Mesenchymal stem cell (in vitro differentiated cells and primary cell): ENCODE results near the gene HECTD4.

Source experiments
- DNase-seq: peaks from one replicate; pipeline ENCODE4 v3.0.0-alpha.2; 2013
- H2AFZ ChIP-seq: one replicate; pipeline ENCODE4 v1.6.1; 2013; ENCODE audit warnings: low read depth, mild to moderate bottlenecking, control low read depth, inconsistent platforms, low read length, moderate library complexity
- H2AK5ac ChIP-seq: 2 replicates; pipeline ENCODE4 v1.6.1; 2013; ENCODE audit warnings: low read length, moderate library complexity, mild to moderate bottlenecking, inconsistent platforms; ENCODE audit not compliant: severe bottlenecking
- H2BK120ac ChIP-seq: one replicate; pipeline ENCODE4 v1.6.1; 2013; ENCODE audit warnings: low read depth, mild to moderate bottlenecking, inconsistent platforms, low read length, moderate library complexity
- H2BK12ac ChIP-seq, 2 experiments: one replicate each; pipeline ENCODE4 v1.6.1; 2013; ENCODE audit warnings: inconsistent platforms in 2 of 2, low read length in 2 of 2, mild to moderate bottlenecking in 2 of 2, moderate library complexity in 2 of 2, control low read depth in 1 of 2
- H2BK15ac ChIP-seq: one replicate; pipeline ENCODE4 v1.6.1; 2013; ENCODE audit warnings: mild to moderate bottlenecking, low read depth, inconsistent platforms; ENCODE audit not compliant: poor library complexity, severe bottlenecking
- H2BK5ac ChIP-seq: 2 replicates; pipeline ENCODE4 v1.6.1; 2013; ENCODE audit warnings: low read depth, mild to moderate bottlenecking, low read length, control low read depth, inconsistent platforms; ENCODE audit not compliant: poor library complexity, severe bottlenecking
- H3K14ac ChIP-seq, 2 experiments: one replicate each; pipeline ENCODE4 v1.6.1; 2013; ENCODE audit warnings: inconsistent platforms in 2 of 2, low read length in 2 of 2, control low read depth in 1 of 2, mild to moderate bottlenecking in 1 of 2, moderate library complexity in 1 of 2
- H3K18ac ChIP-seq, 2 experiments: one replicate each; pipeline ENCODE4 v1.6.1; 2013; ENCODE audit warnings: inconsistent platforms in 2 of 2, low read length in 2 of 2, control low read depth in 1 of 2, low read depth in 1 of 2, mild to moderate bottlenecking in 1 of 2
- H3K23ac ChIP-seq, 2 experiments: one replicate each; pipeline ENCODE4 v1.6.1; 2013; ENCODE audit warnings: inconsistent platforms in 2 of 2, low read length in 2 of 2, mild to moderate bottlenecking in 2 of 2, moderate library complexity in 2 of 2, control low read depth in 1 of 2
- H3K27ac ChIP-seq: 2 replicates; pipeline ENCODE4 v1.5.1; 2013; ENCODE audit warnings: mild to moderate bottlenecking, moderate library complexity, low read length, control low read depth, inconsistent platforms; ENCODE audit not compliant: poor library complexity, severe bottlenecking
- H3K27me3 ChIP-seq, 2 experiments: 2 replicates each; pipeline versions ENCODE4 v1.6.1 to v1.7.0; 2013; ENCODE audit warnings: low read length in 2 of 2, mild to moderate bottlenecking in 2 of 2, moderate library complexity in 2 of 2, control low read depth in 1 of 2, inconsistent platforms in 1 of 2; ENCODE audit not compliant: control insufficient read depth in 1 of 2, insufficient read depth in 1 of 2
- H3K36me3 ChIP-seq, 2 experiments: 2 replicates each; pipeline versions ENCODE4 v1.6.1 to v1.7.0; 2013; ENCODE audit warnings: low read length in 2 of 2, control low read depth in 1 of 2, inconsistent platforms in 1 of 2, low read depth in 1 of 2, mild to moderate bottlenecking in 1 of 2; ENCODE audit not compliant: insufficient read depth in 2 of 2, control insufficient read depth in 1 of 2
- H3K4ac ChIP-seq, 2 experiments: one replicate each; pipeline ENCODE4 v1.6.1; 2013; ENCODE audit warnings: inconsistent platforms in 2 of 2, low read length in 2 of 2, mild to moderate bottlenecking in 2 of 2, moderate library complexity in 2 of 2, control low read depth in 1 of 2, low read depth in 1 of 2
- H3K4me1 ChIP-seq: 2 replicates; pipeline ENCODE4 v1.6.1; 2013; ENCODE audit warnings: low read depth, low read length, control low read depth; ENCODE audit not compliant: control insufficient read depth, insufficient read depth
- H3K4me2 ChIP-seq: 2 replicates; pipeline ENCODE4 v1.6.1; 2013; ENCODE audit warnings: low read length, mild to moderate bottlenecking, inconsistent platforms; ENCODE audit not compliant: poor library complexity, severe bottlenecking
- H3K4me3 ChIP-seq, 2 experiments: 2 replicates each; pipeline versions ENCODE4 v1.5.1 to v1.7.0; 2013; ENCODE audit warnings: low read length in 2 of 2, mild to moderate bottlenecking in 2 of 2, control low read depth in 1 of 2, low read depth in 1 of 2; ENCODE audit not compliant: insufficient read depth in 1 of 2
- H3K79me1 ChIP-seq: replicated peaks from 2 replicates; pipeline ENCODE4 v1.6.1; 2013; ENCODE audit warnings: mild to moderate bottlenecking, control low read depth, low read length, inconsistent platforms; ENCODE audit not compliant: poor library complexity, severe bottlenecking
- H3K9ac ChIP-seq: 2 replicates; pipeline ENCODE4 v1.7.0; 2013; ENCODE audit warnings: mild to moderate bottlenecking, low read length, moderate library complexity
- H3K9me3 ChIP-seq: 2 replicates; pipeline ENCODE4 v1.7.0; 2013; ENCODE audit warnings: mild to moderate bottlenecking, low read length; ENCODE audit not compliant: control insufficient read depth
- H4K8ac ChIP-seq: one replicate; pipeline ENCODE4 v1.6.1; 2013; ENCODE audit warnings: inconsistent platforms, mild to moderate bottlenecking, low read length, moderate library complexity
- H4K91ac ChIP-seq: one replicate; pipeline ENCODE4 v1.6.1; 2013; ENCODE audit warnings: mild to moderate bottlenecking, low read length, inconsistent platforms
- WGBS: methylation state at CpG from one replicate; pipeline ENCODE4 v1.1.7; 2013; ENCODE audit warnings: mixed read lengths; 5-methylcytosine and 5-hydroxymethylcytosine counted together

Gene HECTD4

DNA sequence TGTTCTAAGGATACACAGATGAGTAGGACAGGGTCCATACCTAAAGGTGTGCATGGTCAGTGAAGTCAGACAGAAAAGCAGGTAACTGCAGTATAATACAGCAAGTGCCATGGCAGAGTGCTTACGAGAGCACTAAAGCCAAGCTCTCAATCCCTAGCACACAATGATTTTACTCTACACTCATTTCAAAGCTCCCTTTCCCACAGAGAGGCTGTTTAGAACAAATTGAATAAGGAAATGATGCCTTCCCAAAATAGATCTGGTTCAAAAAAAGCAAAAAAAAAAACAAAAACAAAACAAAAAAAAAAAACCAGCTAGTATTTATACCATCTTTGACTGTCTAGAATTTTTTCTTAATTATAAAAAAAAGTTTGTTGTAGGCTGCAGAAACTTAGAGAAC, 74.1 kb downstream of the HECTD4 start:
- no peak overlapping the region for H4K8ac ChIP-seq
- WGBS = no CpG with 5 or more reads among the region's 1 CpG
- no peaks in the 10 kb centered on the region for H3K27me3 ChIP-seq

DNA sequence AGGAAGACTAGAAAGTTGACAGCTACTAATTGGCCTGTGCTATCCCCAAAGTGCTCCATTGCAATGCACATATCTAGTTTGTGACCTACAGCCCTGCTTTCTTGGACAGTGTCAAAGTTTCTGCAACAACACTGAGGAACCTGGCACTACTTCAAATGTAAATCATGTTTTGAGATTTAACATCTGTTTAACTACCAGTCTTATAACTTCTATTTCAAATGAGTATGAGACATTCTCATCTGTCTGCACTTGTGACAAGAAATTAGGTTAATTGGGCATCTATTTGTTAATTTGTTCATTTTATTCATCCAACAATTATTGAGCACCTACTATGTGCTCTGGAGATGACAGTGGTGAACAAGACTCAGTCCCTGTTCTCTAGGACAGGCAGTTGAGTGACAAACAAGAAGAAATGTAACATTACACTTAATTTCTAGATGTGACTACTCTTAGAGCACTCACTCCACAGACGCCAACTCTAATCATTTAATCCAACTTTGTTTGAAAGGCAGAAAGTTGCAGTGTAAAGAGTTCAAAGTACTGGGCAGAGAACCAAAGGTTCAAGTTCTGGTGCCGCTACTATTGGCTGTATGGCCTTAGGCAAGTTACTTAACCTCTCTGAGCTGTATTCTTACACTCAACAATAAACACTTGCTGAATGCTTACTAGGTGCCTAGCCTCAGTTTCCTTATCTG, 74.8 kb downstream of the HECTD4 start:
- H3K27me3 ChIP-seq = no peaks in the 10 kb centered on the region
- no peak overlapping the region for H3K18ac ChIP-seq
- H3K9me3 ChIP-seq = no peaks in the 10 kb centered on the region
- H3K4me2 ChIP-seq = no peak overlapping the region
- no peak overlapping the region for H2BK12ac ChIP-seq
- no peak overlapping the region for H2BK5ac ChIP-seq
- H3K23ac ChIP-seq = no peak overlapping the region
- H3K14ac ChIP-seq = no peak overlapping the region
- no peak overlapping the region for H2BK120ac ChIP-seq
- H3K4me3 ChIP-seq = no peak overlapping the region
- peaks cover 7 to 44% of the 10 kb centered on the region in 2 experiments for H3K36me3 ChIP-seq
- no peak overlapping the region for H2AFZ ChIP-seq
- H4K8ac ChIP-seq = no peak overlapping the region
- DNase-seq = no peak
- peaks cover 14% of the 10 kb centered on the region for H3K79me1 ChIP-seq
- H3K4me1 ChIP-seq = peaks cover 6% of the 10 kb centered on the region
- no peak overlapping the region for H4K91ac ChIP-seq
- H3K27ac ChIP-seq = no peak overlapping the region
- H2AK5ac ChIP-seq = no peak overlapping the region
- no peak overlapping the region for H3K9ac ChIP-seq
- no peak overlapping the region for H2BK15ac ChIP-seq
- WGBS = 100% methylated on average over 1 of the region's 2 CpGs
- no peak overlapping the region for H3K4ac ChIP-seq

More for the DNA sequence above, 74.1 kb downstream of the HECTD4 start:
- no peak overlapping the region for H3K4me2 ChIP-seq
- no peak overlapping the region for H2AFZ ChIP-seq
- no peak overlapping the region for H2BK5ac ChIP-seq
- H3K4me1 ChIP-seq = peaks cover 6% of the 10 kb centered on the region
- peaks cover 15% of the 10 kb centered on the region for H3K79me1 ChIP-seq
- H2BK12ac ChIP-seq = no peak overlapping the region
- H3K23ac ChIP-seq = no peak overlapping the region
- no peak overlapping the region for H3K4me3 ChIP-seq
- no peak overlapping the region for H2AK5ac ChIP-seq
- H3K27ac ChIP-seq = no peak overlapping the region
- no peaks in the 10 kb centered on the region for H3K9me3 ChIP-seq
- no peak overlapping the region for H3K9ac ChIP-seq
- no peak overlapping the region for H2BK120ac ChIP-seq
- no peak for DNase-seq
- H4K91ac ChIP-seq = no peak overlapping the region
- no peak overlapping the region for H2BK15ac ChIP-seq
- H3K18ac ChIP-seq = no peak overlapping the region
- H3K4ac ChIP-seq = no peak overlapping the region
- H3K36me3 ChIP-seq = peaks cover 7 to 50% of the 10 kb centered on the region in 2 experiments
- H3K14ac ChIP-seq = no peak overlapping the region

DNA sequence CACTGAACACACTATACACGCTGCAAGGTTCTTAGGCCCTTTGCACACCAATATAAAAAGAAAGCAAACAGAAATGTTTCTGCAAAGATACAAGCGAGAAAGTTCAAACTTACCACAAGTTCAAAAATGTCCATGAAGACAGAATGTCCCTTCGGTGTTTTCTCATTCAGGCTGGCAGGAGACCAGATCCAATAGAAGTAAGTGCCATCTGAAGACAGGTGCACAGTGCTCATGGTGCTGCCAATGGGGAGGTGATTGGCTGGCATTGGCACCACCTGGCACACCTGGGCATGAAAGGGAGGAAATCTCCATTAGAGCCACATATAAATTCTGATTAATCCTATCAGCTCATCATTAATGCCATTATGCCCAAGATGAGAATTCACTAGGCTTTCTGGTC, 76.3 kb downstream of the HECTD4 start:
- Histone ChIP-seq H3K27me3 (no peaks in the 10 kb centered on the region), H4K8ac (no peak overlapping the region), H3K4ac (no peak overlapping the region), H3K79me1 (peaks cover 10% of the 10 kb centered on the region), H2BK12ac (no peak overlapping the region), H3K18ac (no peak overlapping the region), H3K4me3 (no peak overlapping the region), H3K23ac (no peak overlapping the region), H2AFZ (no peak overlapping the region), H3K36me3 (peaks cover 15 to 45% of the 10 kb centered on the region in 2 experiments), H3K4me1 (peaks cover 3% of the 10 kb centered on the region), H3K4me2 (no peak overlapping the region), H2BK5ac (no peak overlapping the region), H3K9ac (no peak overlapping the region), H3K27ac (no peak overlapping the region), H2AK5ac (no peak overlapping the region), H3K14ac (no peak overlapping the region), H2BK15ac (no peak overlapping the region), H3K9me3 (no peaks in the 10 kb centered on the region), H4K91ac (no peak overlapping the region), H2BK120ac (no peak overlapping the region)
- WGBS = over 99% methylated on average over 3 of the region's 3 CpGs
- DNase-seq = no peak

GRCh38 chr12:112304436-112304835, 77.8 kb downstream of the HECTD4 start:
- Histone ChIP-seq H3K79me1 (peaks cover 12% of the 10 kb centered on the region), H3K14ac (no peak overlapping the region), H2BK5ac (no peak overlapping the region), H4K91ac (no peak overlapping the region), H2BK15ac (no peak overlapping the region), H3K23ac (peak overlapping the region in 1 of 2 experiments; percentile 40), H2AFZ (no peak overlapping the region), H2AK5ac (no peak overlapping the region), H2BK120ac (no peak overlapping the region), H3K4me3 (no peak overlapping the region), H3K27me3 (no peaks in the 10 kb centered on the region), H3K4me2 (no peak overlapping the region), H3K36me3 (peaks cover 15 to 45% of the 10 kb centered on the region in 2 experiments), H3K27ac (no peak overlapping the region), H3K18ac (no peak overlapping the region), H4K8ac (no peak overlapping the region), H3K4ac (no peak overlapping the region), H3K4me1 (peaks cover 3% of the 10 kb centered on the region), H3K9me3 (no peaks in the 10 kb centered on the region), H3K9ac (no peak overlapping the region), H2BK12ac (no peak overlapping the region)
- DNase-seq = no peak
- WGBS = 96% methylated on average over 4 of the region's 4 CpGs
